ENCODE results near the gene MYG1. TPM values are rescaled to one million over a fixed set of nuclear protein-coding genes. Genes with fewer than 3 reads are reported as not detected.

The MYG1 gene
- polyA plus RNA-seq, 1 of the 3 experiments (the other 2 are of a cell fraction) = 101 TPM

GRCh38 chr12:53267306-53267998, 32.0 kb upstream of the MYG1 start:
- Histone ChIP-seq H3K4me3 (ENCODE audit: low read depth in 2 of 2, low read length in 1 of 2) (peak overlapping the region; percentile 76), H3K79me2 (ENCODE audit: insufficient read depth) (peaks cover 42% of the 10 kb centered on the region), H3K27me3 (ENCODE audit: insufficient read depth) (no peaks in the 10 kb centered on the region), H3K9ac (peak overlapping the region; percentile 74; the same call in 1 of the 2 replicates), H3F3A (replicated peaks; ENCODE audit: insufficient read depth) (no peaks in the 10 kb centered on the region), H3K36me3 (replicated peaks in 1 of 2; ENCODE audit: control insufficient read depth in 1 of 2, insufficient read depth in 2 of 2, low read length in 1 of 2) (no peaks in the 10 kb centered on the region), H4K20me1 (ENCODE audit: insufficient read depth) (no peaks in the 10 kb centered on the region), H3K9me2 (no peaks in the 10 kb centered on the region), H3K4me2 (peak overlapping the region; percentile 95), H3K27ac (ENCODE audit: low read depth in 2 of 2, low read length in 1 of 2) (no peak overlapping the region), H3K9me3 (no peaks in the 10 kb centered on the region), H3K4me1 (ENCODE audit: control insufficient read depth in 1 of 2, insufficient read depth in 2 of 2, low read depth in 1 of 2, low read length in 1 of 2) (peaks cover 5 to 21% of the 10 kb centered on the region in 2 experiments; a peak in 2 of 4 replicates), H2AFZ (ENCODE audit: low read depth) (peak overlapping the region; percentile 90)
- POLR2A ChIA-PET = interaction anchor here (0.6 to 1.8 kb wide), 5 partner anchors 10 to 233 kb away, joined by 4 to 6 read pairs (median 4); no protein-coding TSS in a partner anchor
- TF ChIP-seq JUND (IDR thresholded peaks at IDR 0.05) (no peak), MAX (IDR thresholded peaks at IDR 0.05; ENCODE audit: low read depth) (no peak), SIN3A (IDR thresholded peaks at IDR 0.05; ENCODE audit: borderline replicate concordance, low read depth, low read length) (no peak), CHD2 (IDR thresholded peaks at IDR 0.05; ENCODE audit: low read length, partially characterized antibody) (no peak), FOXJ3 (CRISPR knock-in tag; IDR thresholded peaks at IDR 0.05) (no peak), ZBTB33 (IDR thresholded peaks at IDR 0.05; ENCODE audit: borderline replicate concordance, low read depth) (no peak), RFX5 (IDR thresholded peaks at IDR 0.05; ENCODE audit: low read length) (no peak), CTCF (IDR thresholded peaks at IDR 0.05) (no peak), GATA2 (CRISPR knock-in tag; IDR thresholded peaks at IDR 0.05) (no peak), RAD21 (IDR thresholded peaks at IDR 0.05; ENCODE audit: low read length) (no peak), POLR2AphosphoS5 (IDR thresholded peaks at IDR 0.05; ENCODE audit: low read depth, low read length) (no peak), YY1 (IDR thresholded peaks at IDR 0.05; ENCODE audit: low read depth) (no peak), GABPA (IDR thresholded peaks at IDR 0.05; ENCODE audit: low read depth) (no peak)
- TF ChIP-seq, protein P1, sequence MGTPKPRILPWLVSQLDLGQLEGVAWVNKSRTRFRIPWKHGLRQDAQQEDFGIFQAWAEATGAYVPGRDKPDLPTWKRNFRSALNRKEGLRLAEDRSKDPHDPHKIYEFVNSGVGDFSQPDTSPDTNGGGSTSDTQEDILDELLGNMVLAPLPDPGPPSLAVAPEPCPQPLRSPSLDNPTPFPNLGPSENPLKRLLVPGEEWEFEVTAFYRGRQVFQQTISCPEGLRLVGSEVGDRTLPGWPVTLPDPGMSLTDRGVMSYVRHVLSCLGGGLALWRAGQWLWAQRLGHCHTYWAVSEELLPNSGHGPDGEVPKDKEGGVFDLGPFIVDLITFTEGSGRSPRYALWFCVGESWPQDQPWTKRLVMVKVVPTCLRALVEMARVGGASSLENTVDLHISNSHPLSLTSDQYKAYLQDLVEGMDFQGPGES (IDR thresholded peaks at IDR 0.05; ENCODE audit: low read depth, low read length) = no peak
- TF ChIP-seq, protein P2, sequence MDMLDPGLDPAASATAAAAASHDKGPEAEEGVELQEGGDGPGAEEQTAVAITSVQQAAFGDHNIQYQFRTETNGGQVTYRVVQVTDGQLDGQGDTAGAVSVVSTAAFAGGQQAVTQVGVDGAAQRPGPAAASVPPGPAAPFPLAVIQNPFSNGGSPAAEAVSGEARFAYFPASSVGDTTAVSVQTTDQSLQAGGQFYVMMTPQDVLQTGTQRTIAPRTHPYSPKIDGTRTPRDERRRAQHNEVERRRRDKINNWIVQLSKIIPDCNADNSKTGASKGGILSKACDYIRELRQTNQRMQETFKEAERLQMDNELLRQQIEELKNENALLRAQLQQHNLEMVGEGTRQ (IDR thresholded peaks at IDR 0.05; ENCODE audit: borderline replicate concordance, low read depth, low read length) = no peak
- CTCF ChIA-PET = interaction anchor here (0.6 to 14.0 kb wide), 29 partner anchors 8 to 993 kb away, joined by 3 to 223 read pairs (median 4); partner anchors contain the start of genes AAAS, CSAD and ZNF740
- 62% methylated on average over 18 of the region's 18 CpGs for WGBS (ENCODE audit: low lambda C conversion rate)
- no peak for DNase-seq
